HG02938 (cell line): ENCODE results near the gene ARL15.

ENCODE experiments used
- ATAC-seq: cut with Tn5 transposase; IDR thresholded peaks from one replicate; pipeline ENCODE4 v1.9.1; 2021; ENCODE audit warnings: mild to moderate bottlenecking, moderate library complexity; ENCODE audit not compliant: unreplicated experiment

Gene ARL15

DNA sequence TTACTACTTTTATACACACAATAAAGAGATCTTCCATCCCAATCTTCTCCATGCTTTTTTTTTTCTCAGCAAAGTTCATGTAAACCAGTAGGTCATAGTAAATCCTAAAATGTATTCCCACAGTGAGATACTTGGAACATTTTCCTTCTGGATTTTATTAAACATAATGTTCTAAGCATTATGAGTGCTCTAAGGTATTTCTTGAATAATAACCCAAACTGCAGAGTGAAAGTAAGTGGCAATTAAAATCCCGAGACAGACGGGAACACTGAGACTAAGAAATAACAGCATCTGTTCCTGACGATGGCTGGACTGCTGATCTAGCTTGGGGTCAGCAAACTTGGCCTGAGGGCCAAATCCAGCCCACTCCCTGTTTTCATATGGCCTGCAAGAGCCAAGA, 359.8 kb downstream of the ARL15 start:
- no peak for ATAC-seq

DNA sequence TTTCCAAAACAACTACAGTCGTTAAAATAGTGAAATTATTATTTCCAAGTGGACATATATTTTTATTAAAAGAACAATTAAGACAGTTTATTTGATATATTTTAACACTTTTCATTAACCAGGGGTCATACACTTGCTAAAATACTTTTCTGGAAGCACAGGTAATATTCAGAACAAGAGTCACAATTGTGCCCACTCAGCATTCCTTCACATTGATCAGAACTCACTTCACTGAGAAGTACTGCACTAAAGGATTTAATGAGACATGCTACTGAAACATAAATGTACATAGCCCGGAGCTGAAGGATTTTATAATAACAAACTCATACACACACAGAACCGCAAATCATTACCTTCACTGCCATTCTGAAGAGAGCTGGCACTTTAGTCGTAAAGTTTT, 361.8 kb downstream of the ARL15 start:
- no peak for ATAC-seq

DNA sequence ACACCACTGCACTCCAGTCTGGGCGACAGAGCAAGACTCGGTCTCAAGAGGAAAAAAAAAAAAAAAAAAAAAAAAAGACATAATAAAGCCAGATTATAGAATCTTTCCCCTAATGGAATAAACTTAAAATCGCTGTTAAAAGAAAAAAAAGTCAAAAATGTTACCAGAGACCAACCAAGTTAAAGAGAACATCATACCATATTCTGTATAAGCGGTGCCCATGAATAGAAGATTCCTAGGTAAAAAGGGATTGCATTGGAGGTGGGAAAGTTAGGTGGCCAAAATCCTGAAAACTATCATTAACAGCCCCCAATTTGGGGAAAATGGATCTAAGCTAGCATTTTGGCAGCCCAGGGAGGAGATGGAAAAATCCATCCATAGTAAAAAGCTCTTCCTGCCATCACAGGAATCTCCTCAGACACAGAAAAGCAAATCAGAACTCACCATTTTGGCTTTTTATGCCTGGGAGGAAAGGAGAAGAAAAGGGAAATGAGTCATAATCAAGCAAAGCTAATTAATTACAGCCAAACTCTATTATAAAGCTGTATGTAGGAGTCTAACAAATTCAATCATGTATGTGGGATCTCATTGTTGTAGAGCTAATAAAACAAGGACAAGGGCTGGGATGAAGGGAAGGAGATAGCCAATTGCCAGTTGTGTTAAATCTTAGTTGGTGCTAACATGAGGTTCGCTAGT, 363.8 kb downstream of the ARL15 start:
- ATAC-seq = no peak

DNA sequence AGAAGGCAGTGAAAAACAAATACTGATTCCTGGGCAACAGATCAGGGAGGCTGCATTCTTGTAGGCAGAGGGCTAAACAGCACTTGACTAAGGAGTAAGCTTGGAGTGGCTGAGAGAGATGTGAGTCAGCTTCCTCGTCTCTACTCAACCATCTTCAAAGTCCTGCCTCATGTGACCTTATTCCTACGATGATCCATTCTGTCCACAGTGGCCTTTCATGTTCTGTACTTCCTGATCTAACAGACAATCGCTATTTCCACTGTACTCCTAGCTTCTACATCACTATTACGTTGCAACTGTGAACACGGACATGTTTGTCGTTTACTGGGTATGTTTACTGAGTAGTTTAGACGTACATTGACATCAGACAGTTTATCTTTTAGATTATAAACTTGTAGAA, 365.4 kb downstream of the ARL15 start:
- ATAC-seq = no peak

DNA sequence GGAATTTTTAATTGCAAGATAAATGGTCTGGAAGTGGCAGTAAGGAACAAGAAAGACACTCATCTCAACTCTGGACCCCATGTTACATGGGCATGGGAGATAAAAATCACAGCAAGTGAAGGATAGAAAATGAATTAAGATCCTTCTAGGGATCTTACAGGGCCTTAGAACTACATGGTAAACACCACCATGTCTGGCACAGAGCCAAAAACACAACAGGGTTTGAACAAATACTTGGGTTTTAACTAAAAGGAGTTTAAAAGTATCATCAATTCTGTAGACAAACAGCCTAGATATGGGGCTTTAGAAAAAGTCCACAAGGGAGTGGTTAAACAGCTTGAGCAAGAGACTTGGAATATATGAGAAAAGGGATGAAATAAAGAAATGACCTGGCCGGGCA, 366.4 kb downstream of the ARL15 start:
- no peak for ATAC-seq

DNA sequence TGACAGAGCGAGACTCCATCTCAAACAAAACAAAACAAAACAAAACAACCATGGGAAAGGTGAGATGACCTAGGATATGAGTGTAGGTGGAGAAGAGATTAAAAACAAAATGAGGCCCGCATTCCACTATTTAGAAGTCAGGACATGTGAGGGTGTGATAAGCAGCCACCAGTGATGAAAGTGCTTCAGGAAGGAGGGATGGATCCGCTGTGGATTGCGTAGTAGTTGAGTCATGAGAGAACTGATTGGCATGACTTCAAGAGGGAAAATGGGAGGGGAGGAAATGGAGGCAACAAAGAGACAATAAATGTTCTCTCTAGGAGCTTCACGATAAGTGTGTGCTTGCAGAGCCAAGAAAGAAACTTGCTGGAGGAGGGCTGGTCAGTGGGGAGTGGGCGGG, 367.6 kb downstream of the ARL15 start:
- no peak for ATAC-seq

DNA sequence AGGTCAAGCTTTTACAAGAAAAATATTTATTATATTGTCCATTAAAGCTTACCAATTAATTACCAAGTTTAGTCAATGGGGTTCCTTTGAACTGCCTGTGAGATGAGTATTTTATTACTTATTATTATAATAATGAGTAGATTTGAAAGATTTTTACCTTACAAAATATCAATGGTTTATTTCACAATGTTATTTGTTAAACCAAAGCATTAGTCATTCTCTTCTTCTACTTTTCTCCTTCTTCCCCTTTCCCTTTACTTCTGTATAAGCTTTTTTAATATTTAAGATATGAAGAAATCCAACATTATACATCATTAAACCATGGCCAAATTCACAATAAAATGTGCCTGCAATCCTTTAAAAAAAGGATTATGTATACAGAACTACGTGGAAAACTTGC, 369.5 kb downstream of the ARL15 start:
- no peak for ATAC-seq

DNA sequence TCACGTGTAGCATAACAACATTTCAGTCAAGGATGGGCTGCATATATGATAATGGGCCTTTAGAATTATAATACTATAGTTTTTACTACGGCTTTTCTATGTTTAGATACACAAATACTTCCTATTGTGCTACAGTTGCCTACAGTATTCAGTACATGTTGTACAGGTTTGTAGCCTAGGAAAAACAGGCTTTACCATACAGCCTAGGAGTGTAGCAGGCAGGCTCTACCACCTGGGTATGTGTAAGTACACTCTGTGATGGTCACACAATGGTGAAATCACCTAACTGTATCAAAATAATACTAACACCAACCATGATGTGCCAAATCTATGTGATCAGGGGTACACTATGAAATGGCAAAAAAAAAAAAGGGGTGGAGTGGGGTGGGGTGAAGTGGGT, 372.9 kb downstream of the ARL15 start:
- no peak for ATAC-seq

DNA sequence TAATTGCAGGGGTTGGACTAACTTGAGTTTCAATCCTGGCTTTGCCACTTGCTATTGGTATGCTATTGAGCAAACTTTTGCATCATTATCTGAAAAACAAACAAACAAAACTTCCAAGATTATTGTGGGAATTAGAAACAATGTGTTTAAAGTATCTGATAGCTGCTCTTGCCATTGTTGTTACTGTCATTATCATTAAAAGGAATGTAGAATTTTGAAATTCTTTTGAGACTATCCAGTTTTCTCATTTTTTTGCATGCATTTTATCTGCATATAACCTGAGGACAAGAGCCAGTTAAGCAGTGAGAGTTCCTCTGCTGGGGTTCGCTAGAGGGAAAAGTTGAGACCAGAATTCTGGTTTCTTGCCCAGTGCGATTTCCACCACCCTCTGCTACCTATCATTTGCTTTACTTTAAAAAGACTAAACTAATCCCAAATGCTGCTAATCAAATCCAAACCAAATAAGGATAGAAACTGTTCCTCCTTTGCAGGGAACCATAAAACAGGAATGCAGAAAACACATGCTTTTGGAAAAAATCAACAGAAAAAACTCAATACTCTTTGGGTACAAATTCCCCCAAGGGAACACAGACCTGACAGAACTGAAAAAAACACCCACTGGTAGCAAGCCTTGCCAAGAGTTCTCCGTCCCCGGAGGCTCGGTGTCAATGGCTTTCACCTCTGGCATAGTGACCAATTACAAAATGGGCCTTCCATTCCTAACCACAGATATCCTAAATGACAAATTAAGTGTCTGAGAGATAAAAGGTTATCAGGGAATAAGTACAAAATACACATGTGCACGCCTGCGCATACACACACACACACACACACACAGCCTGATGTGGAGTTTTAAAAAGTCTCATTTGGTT, 373.7 kb downstream of the ARL15 start:
- no peak for ATAC-seq

DNA sequence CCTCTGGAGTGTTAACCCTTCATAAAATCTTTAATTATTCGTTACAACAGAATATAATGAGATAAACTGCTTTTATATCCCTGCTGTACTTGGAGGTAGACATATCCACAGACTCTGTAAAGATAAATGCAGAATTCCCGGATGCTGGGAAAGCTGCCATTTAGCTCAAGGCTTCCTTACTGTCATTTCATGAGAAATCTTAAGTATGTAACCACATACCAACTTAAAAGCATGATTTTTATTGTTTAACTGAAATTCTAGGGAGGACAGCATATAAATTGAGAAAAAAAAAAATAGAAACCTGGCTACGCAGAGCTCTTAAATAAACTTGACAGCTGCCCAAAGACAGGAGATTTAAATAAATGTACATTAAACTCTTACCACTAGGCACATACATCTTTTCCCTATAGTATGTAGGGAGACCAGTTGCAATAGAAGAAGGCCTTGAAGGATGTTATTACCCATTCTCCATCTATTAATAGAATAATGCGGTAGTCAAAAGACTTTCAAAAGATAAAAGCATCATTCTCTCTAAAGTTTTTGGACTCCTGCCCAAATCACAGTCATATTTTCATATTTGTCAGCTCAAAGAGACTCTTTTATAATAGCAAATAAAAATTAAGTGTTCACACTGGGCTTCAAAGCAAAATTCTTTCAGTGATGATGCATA, 376.1 kb downstream of the ARL15 start:
- ATAC-seq = no peak

DNA sequence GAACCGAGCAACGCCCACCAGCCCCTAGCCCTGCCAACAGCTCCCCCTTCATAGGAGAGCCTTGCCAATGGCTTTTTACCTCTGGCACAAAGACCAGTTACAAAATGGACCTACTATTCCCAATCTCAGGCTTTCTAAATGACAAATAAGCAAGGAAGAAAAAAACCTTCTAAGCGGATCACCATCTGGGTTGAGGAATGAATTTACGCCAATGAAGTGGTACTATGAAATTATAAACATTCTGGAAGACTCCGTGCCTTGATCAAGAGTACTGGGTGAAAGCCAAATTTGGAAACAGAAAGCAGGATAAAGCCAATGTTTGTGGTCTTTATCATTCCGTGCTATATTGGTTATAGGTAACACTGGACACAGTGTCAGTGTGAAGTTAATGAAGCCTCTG, 378.0 kb downstream of the ARL15 start:
- ATAC-seq = no peak

DNA sequence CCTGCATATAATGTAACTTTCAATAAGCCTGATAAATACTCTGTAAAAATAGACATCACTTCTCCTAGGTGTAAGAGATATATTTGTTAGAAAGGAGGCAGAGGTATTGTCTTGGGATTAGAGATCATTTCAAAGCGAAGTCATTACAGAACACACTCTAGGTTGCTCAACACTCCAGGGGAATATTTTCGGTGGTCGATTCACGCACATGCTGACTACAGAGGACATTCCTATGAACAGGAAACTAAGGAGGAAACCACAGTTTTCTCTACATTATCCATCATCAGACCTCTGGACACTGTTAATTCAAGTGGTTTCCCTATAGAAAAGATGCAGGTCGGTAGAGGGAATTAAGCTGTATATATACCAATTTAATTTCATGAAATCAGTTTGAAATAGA, 379.9 kb downstream of the ARL15 start:
- ATAC-seq = no peak

DNA sequence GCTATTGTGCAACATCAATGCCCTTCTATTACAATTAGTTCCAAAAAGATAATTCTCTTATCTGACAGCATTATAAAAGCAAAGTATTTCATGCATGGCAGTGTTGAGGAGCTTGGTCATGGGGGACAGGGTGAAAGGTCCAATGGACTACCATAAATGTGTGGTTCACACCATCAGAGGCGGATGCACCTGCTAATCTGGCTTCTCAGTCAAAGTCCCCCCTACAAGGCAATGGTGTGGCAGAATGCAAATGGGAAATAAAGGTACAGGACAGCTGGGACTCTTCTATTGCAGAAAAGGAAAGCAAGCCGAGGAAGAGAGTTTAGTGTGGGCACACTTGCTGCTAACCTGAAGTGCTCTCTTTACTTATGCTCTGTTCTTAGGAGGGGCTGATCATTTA, 380.8 kb downstream of the ARL15 start:
- no peak for ATAC-seq

DNA sequence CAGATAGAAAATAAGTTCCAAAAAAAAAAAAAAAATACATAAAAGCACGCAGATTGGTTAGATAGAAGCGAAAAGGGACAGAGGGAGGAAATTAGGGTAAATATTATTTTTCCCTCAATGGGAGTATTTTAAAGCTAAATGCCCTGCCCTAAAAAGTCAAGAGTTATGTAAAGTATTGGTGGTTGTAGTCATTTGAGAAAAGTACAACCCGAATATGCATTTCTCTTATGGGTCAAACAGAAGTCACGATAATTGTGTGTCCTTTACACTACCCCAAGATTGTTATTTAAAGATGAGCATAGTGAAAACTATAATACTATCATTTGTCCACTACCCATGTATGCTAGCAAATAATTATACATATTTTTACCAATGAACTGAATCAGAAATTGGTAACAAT, 381.2 kb downstream of the ARL15 start:
- ATAC-seq = no peak

DNA sequence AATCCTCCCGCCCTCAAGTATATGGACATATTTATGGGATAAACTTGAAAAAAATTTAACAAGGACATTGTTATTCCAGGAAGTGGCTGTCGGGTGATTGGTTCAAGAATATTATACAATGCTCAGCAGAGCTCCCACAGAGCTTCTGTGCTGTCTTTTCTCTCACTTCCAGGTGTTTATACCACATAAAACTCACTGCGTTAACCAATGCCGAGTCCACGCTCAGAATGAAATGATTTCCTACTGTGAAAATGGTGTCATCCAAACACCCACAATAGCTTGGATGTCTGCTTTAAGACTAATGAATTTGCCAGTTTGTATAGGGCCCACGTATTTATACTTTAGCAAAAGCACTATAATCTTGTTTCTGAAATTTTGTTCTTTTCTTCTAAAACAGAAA, 381.7 kb downstream of the ARL15 start:
- no peak for ATAC-seq

DNA sequence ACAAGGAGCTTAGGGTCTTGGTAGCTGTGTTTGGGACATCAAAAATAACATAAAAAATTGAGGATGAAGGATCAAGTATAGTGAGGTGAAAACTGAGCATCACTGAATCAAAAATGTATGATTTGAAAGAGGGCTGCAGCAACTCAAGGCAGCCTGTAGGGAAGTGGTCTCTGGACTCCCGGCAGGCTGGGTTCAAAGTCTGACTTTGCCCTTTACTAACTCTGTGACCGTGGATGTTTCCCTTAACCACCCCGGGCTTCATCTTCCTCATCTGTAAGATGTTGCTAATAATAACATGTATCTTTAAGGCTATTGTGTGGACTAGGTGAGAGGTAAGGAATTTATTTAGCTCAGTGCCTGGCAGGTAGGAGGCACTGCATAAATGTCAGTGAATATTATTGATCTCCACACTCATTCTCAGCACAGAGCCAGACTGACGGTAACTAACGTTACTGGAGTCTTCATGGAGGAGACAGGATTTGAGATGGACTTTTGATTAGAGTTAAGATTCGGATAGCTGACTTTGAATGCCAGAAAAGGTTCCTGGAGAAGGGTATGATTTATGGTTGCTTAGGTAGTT, 382.6 kb downstream of the ARL15 start:
- no peak for ATAC-seq

DNA sequence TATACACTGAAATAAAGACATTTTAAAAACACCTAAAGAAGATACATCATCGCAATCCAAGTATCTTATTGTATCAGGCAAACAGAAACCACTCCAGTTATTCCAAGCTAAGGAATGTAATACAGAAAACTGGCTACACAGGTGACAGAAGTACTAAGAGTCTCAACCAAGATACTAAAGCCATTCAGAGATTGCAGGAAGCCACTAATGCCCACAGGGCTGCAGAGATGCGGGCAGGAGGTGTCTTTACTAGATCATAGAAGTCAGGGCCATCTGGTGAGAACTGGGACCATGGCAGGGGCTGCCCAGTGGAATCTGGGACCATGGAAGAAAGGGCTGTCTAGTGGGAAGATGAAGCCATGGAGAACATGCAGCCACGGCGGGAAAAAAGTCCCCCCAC, 384.3 kb downstream of the ARL15 start:
- ATAC-seq = no peak

DNA sequence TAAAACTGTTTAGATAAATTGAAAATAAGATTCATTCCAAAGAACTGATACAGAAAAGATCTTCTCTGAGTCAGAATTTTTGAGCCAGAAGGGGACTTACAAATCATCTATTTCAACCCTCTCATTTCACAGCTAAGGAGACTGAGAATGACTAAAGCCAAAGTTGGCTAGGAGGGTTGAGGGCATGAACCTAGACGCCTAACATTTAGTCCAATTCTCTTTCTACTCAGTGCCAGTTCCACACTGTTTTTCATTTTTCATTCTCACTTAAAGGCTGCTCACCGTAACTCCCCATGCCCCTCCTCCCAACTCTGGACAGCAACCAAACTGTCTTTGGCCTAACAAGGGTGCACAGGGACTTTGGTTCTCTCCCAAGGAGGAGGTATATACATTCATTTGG, 386.0 kb downstream of the ARL15 start:
- ATAC-seq = no peak

DNA sequence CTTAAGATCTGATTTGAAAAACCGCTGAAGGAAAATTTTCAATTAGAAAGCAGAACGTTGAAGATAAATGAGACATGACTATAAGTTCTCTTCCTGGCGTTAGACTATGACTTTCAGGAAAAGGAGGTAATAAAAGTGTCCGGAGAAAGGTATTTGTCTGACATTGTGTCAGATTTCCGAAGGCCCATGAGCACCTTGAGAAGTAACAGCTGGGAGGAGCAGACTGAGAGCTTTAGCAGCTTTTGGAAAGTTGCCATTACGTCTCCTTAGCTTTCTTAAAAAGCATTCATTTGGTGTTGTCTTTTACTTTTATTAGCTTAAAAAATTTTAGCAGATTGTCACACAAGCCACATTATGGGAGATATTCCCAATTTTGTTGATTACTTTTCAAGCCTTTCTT, 386.4 kb downstream of the ARL15 start:
- no peak for ATAC-seq

DNA sequence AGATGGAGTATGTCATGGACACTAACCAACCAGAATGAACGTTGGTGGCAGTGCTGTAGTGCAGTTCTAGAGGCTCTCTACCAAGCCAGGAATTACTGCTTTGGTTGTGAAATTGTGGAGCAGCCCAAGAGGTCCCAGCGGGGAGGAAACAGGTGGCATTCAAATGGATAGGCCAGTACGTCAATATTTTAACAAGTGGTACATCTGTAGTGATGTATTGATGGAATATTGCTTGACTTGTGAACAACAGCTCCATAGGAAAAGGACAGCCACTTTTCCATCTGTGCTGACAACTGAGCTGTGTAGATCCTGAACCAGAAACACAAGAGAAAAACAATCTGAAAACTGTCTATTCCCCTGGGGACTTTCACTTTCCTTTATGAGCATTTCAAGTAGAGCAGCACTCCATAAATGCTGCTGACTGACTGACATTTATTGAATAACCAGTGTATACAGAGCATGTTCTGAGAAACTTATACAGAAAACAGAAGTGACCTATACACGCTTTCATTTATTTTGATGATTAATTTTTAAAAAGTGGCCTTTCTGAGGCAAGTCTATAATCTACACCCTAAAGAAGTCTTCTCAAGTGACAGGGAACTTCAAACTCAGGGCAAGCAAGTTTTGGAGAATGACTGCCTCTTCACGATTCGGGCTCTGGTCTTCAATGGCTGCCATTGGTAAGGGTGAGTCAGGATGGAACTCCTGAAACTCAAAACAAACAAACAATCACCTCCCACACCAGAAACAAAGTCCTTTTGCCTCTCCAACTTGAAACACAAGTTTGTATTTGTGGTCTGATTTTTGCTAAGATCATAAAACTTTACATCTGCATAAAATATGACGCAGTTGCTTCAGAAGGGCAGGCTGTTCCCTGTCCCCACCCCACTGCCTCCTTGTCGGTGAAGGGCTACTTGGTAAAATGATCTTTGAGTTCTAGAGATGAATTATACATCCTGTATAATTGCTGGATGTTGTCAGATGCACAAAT, 387.6 kb downstream of the ARL15 start:
- ATAC-seq = no peak
